ENCODE data around the gene MTTP. TPM values are rescaled to one million over a fixed set of nuclear protein-coding genes. Genes with fewer than 3 reads are reported as not detected.

Gene MTTP
- total RNA-seq, 1 donor from 2014 or later = 11.1 TPM

- no peak overlapping the region for H3K4me3 Mint-ChIP-seq
- TF ChIP-seq, protein P1, sequence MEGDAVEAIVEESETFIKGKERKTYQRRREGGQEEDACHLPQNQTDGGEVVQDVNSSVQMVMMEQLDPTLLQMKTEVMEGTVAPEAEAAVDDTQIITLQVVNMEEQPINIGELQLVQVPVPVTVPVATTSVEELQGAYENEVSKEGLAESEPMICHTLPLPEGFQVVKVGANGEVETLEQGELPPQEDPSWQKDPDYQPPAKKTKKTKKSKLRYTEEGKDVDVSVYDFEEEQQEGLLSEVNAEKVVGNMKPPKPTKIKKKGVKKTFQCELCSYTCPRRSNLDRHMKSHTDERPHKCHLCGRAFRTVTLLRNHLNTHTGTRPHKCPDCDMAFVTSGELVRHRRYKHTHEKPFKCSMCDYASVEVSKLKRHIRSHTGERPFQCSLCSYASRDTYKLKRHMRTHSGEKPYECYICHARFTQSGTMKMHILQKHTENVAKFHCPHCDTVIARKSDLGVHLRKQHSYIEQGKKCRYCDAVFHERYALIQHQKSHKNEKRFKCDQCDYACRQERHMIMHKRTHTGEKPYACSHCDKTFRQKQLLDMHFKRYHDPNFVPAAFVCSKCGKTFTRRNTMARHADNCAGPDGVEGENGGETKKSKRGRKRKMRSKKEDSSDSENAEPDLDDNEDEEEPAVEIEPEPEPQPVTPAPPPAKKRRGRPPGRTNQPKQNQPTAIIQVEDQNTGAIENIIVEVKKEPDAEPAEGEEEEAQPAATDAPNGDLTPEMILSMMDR (conservative IDR thresholded peaks at IDR 0.05) = no peak
- H3K27ac Mint-ChIP-seq (ENCODE audit: unreplicated experiment) = no peak overlapping the region
- H3K4me1 Mint-ChIP-seq = peaks cover 6% of the 10 kb centered on the region
- H3K36me3 Mint-ChIP-seq (ENCODE audit: low read depth) = no peaks in the 10 kb centered on the region
- DNase-seq (ENCODE audit: low read depth, low spot score) = no peak
- no peaks in the 10 kb centered on the region for H3K27me3 Mint-ChIP-seq (ENCODE audit: low read depth)
- H3K9me3 Mint-ChIP-seq = no peaks in the 10 kb centered on the region
Observed at GRCh38 chr4:99622341-99622740, 47.7 kb downstream of the MTTP start.

GRCh38 chr4:99624141-99624719 is 49.6 kb downstream of the MTTP start:
- TF ChIP-seq, protein P1 (conservative IDR thresholded peaks at IDR 0.05) = no peak
- no peaks in the 10 kb centered on the region for H3K9me3 Mint-ChIP-seq
- no peak overlapping the region for H3K4me3 Mint-ChIP-seq
- peaks cover 6% of the 10 kb centered on the region for H3K4me1 Mint-ChIP-seq
- DNase-seq (ENCODE audit: low read depth, low spot score) = no peak
- no peaks in the 10 kb centered on the region for H3K36me3 Mint-ChIP-seq (ENCODE audit: low read depth)
- H3K27ac Mint-ChIP-seq (ENCODE audit: unreplicated experiment) = no peak overlapping the region
- no peaks in the 10 kb centered on the region for H3K27me3 Mint-ChIP-seq (ENCODE audit: low read depth)

GRCh38 chr4:99625369-99625768 is 50.7 kb downstream of the MTTP start:
- no peak for DNase-seq (ENCODE audit: low read depth, low spot score)
- no peaks in the 10 kb centered on the region for H3K27me3 Mint-ChIP-seq (ENCODE audit: low read depth)
- TF ChIP-seq, protein P1 (conservative IDR thresholded peaks at IDR 0.05) = no peak
- H3K4me1 Mint-ChIP-seq = peaks cover 6% of the 10 kb centered on the region
- H3K9me3 Mint-ChIP-seq = no peaks in the 10 kb centered on the region
- H3K27ac Mint-ChIP-seq (ENCODE audit: unreplicated experiment) = no peak overlapping the region
- H3K36me3 Mint-ChIP-seq (ENCODE audit: low read depth) = no peaks in the 10 kb centered on the region
- H3K4me3 Mint-ChIP-seq = no peak overlapping the region

- no peak overlapping the region for H3K27ac Mint-ChIP-seq (ENCODE audit: unreplicated experiment)
- TF ChIP-seq, protein P1 (conservative IDR thresholded peaks at IDR 0.05) = no peak
- H3K36me3 Mint-ChIP-seq (ENCODE audit: low read depth) = no peaks in the 10 kb centered on the region
- no peaks in the 10 kb centered on the region for H3K27me3 Mint-ChIP-seq (ENCODE audit: low read depth)
- H3K4me1 Mint-ChIP-seq = peaks cover 6% of the 10 kb centered on the region
- H3K9me3 Mint-ChIP-seq = no peaks in the 10 kb centered on the region
- no peak overlapping the region for H3K4me3 Mint-ChIP-seq
- DNase-seq (ENCODE audit: low read depth, low spot score) = no peak
Observed at GRCh38 chr4:99628040-99628439, 53.4 kb downstream of the MTTP start.

DNA sequence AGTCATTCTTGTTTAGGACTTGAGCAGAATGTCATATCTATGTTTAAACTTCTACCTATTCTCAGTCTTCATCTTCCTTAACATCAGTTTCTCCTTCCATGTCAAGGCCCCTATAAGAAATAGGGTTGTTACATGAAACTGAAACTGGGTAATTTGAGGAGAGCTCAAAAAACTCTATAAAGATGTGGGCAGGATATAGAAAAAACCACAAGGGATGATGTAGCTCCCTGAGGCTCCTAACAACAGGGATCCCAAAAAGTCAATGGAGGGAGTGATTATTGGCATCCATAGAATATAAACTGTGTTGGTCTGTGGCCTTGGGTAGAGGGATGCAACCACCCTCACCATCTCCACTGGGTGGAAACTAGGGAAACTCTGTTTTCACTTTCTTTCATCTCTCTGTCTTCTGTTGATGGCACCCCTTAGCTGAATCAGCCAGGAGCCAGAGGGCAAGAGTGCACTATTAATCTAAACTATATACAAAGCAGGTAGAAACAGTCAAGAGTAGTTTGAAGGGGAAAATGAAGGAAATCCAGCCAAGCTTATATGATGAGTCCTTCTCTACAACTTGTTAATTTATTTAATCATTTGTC is 55.4 kb downstream of the MTTP start:
- H3K9me3 Mint-ChIP-seq = no peaks in the 10 kb centered on the region
- H3K36me3 Mint-ChIP-seq (ENCODE audit: low read depth) = no peaks in the 10 kb centered on the region
- H3K4me3 Mint-ChIP-seq = no peak overlapping the region
- H3K27me3 Mint-ChIP-seq (ENCODE audit: low read depth) = no peaks in the 10 kb centered on the region
- H3K4me1 Mint-ChIP-seq = no peaks in the 10 kb centered on the region
- TF ChIP-seq, protein P1 (conservative IDR thresholded peaks at IDR 0.05) = no peak
- no peak overlapping the region for H3K27ac Mint-ChIP-seq (ENCODE audit: unreplicated experiment)
- DNase-seq (ENCODE audit: low read depth, low spot score) = no peak

Data from neural crest cell (in vitro differentiated cells).